22Rv1 (cell line): ENCODE measurements around the gene SCAPER.

Experiments used
- ZFX ChIP-seq: fragments of 450-650 bp; IDR thresholded peaks from 2 replicates; pipeline ENCODE4 v1.6.1; 2017; ENCODE audit warnings: antibody characterized with exemption, borderline replicate concordance
- TF ChIP-seq, protein P1 (sequence below): fragments of 450-650 bp; IDR thresholded peaks from 2 replicates; pipeline ENCODE4 v1.5.1; 2017; ENCODE audit warnings: mild to moderate bottlenecking

DNA sequence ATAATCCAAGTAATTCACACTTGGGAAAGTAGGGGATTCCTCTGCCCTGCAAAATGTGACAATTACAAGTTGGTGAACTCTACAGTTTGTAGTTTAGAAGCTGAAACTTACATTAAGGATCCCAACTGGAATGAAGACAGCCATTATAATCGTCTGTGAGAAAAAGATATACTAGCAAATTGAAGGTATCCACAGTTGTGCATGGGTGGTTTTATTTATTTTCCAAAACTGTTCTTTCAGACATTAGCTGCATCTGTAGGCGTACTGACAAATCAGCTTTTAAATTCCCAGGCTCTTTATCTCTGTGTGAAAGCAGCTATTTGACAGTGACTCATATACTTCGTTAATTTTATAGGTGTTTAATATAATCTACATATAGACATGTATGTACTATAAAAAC, 581.1 kb downstream of the SCAPER start:
- TF ChIP-seq, protein P1, sequence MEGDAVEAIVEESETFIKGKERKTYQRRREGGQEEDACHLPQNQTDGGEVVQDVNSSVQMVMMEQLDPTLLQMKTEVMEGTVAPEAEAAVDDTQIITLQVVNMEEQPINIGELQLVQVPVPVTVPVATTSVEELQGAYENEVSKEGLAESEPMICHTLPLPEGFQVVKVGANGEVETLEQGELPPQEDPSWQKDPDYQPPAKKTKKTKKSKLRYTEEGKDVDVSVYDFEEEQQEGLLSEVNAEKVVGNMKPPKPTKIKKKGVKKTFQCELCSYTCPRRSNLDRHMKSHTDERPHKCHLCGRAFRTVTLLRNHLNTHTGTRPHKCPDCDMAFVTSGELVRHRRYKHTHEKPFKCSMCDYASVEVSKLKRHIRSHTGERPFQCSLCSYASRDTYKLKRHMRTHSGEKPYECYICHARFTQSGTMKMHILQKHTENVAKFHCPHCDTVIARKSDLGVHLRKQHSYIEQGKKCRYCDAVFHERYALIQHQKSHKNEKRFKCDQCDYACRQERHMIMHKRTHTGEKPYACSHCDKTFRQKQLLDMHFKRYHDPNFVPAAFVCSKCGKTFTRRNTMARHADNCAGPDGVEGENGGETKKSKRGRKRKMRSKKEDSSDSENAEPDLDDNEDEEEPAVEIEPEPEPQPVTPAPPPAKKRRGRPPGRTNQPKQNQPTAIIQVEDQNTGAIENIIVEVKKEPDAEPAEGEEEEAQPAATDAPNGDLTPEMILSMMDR = no peak
- no peak for TF ChIP-seq ZFX
